ENCODE data around the gene ARL4D. TPM values are rescaled to one million over a fixed set of nuclear protein-coding genes. Genes with fewer than 3 reads are reported as not detected.
"Not testable (repeated sequence)": the region's sequence is repeated elsewhere in the genome, so short reads cannot be mapped to it uniquely, and the experiment has no call there.

ARL4D gene
- total and polyA plus RNA-seq, 12 donors = 2.5 to 13.5 (median 4.1) TPM

GRCh38 chr17:43389046-43389947 is 9.5 kb upstream of the ARL4D start:
- DNase-seq (peak; percentile 76 to 85), ATAC-seq (peak; percentile 78 to 88 (median 85))
- Histone ChIP-seq H3K4me1 (peaks cover 0 to 29% (median 18%) of the 10 kb centered on the region in 9 donors), H3K27me3 (no peaks in the 10 kb centered on the region), H3K4me3 (peak overlapping the region; percentile 53 to 75 (median 66)), H3K27ac (peak overlapping the region; percentile 93 to 99 (median 98)), H3K36me3 (no peaks in the 10 kb centered on the region), H3K9me3 (no peaks in the 10 kb centered on the region)
- peak; percentile 70 to 94 (median 87) for TF ChIP-seq CTCF (IDR thresholded peaks at IDR 0.05)
- intact Hi-C loops (cut with DNase I) = loop anchor here in 6 of 10 donors (1.0 to 2.0 kb wide), 4 partner anchors 20 to 28 kb away; no protein-coding TSS in a partner anchor
- whole genome bisulfite sequencing, 2 donors = 2% methylated on average over 33 of the region's 33 CpGs

DNA sequence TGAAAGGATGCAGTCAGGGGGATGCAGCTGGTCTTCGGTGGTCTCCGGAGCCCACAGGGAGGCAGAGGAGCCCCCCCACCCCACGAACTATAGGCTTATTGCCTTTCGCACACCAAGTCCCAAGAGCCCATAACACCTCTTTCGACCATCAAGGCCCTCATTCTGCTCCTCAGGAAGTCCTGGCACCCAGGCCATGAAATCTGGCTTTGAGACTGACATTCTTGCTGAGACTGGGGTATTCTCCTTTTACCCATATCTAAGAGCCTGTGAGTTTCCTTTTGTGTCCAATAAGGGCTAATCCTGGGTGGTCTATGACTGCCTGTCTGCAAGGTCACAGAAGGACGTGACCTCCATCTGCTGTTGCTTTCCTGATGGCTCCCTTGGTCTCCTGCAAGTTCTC is 6.4 kb upstream of the ARL4D start:
- intact Hi-C loops (cut with DNase I) = loop anchor here in 2 of 10 donors (2.0 kb wide), 1 partner anchor 90 kb away; the partner anchor contains the start of gene DHX8 (in 2 of the 2)
- no peaks in the 10 kb centered on the region for H3K9me3 ChIP-seq
- no peak overlapping the region for H3K27ac ChIP-seq
- H3K4me1 ChIP-seq = peaks cover 0 to 38% (median 22%) of the 10 kb centered on the region in 9 donors
- TF ChIP-seq CTCF (IDR thresholded peaks at IDR 0.05) = no peak
- 88 to 94% methylated on average over 6 of the region's 6 CpGs for WGBS, 2 donors
- no peaks in the 10 kb centered on the region for H3K36me3 ChIP-seq
- DNase-seq (no peak), ATAC-seq (no peak)
- H3K27me3 ChIP-seq = no peaks in the 10 kb centered on the region
- H3K4me3 ChIP-seq = no peak overlapping the region

GRCh38 chr17:43393944-43394482 is 4.8 kb upstream of the ARL4D start:
- Histone ChIP-seq H3K27me3 (no peaks in the 10 kb centered on the region), H3K27ac (peak overlapping the region in 8 of 10 donors; percentile 15 to 73 (median 56)), H3K4me3 (peak overlapping the region in 5 of 10 donors; percentile 7 to 36 (median 31)), H3K4me1 (peaks cover 0 to 38% (median 17%) of the 10 kb centered on the region in 9 donors), H3K9me3 (no peaks in the 10 kb centered on the region), H3K36me3 (no peaks in the 10 kb centered on the region)
- WGBS, 2 donors = 30 to 33% methylated on average over 11 of the region's 11 CpGs
- DNase-seq (peak; percentile 76 to 95), ATAC-seq (peak; percentile 39 to 72 (median 61))
- TF ChIP-seq CTCF (IDR thresholded peaks at IDR 0.05) = peak; percentile 91 to 98 (median 96)
- intact Hi-C loops (cut with DNase I) = loop anchor here (1.0 to 2.0 kb wide), 2 partner anchors 89 kb away; partner anchors contain the start of gene DHX8 (in 10 of the 10)

GRCh38 chr17:43394696-43395095 is 4.1 kb upstream of the ARL4D start:
- H3K27me3 ChIP-seq, H3K4me3 ChIP-seq, H3K9me3 ChIP-seq, H3K36me3 ChIP-seq, ATAC-seq, DNase-seq: not testable (repeated sequence)
- Histone ChIP-seq H3K27ac (peak overlapping the region in 3 of 10 donors; percentile 15 to 73 (median 62)), H3K4me1 (peaks cover 1 to 41% (median 16%) of the 10 kb centered on the region in 9 donors)
- 93 to 95% methylated on average over 12 of the region's 12 CpGs for WGBS, 2 donors
- intact Hi-C loops (cut with DNase I) = loop anchor here in 8 of 10 donors (1.0 to 5.0 kb wide), 3 partner anchors 38 to 89 kb away; partner anchors contain the start of gene DHX8 (in 8 of the 8)
